HFFc6 (cell line): Measurements from ENCODE around the gene PHACTR1. TPM values are rescaled to one million over a fixed set of nuclear protein-coding genes. Genes with fewer than 3 reads are reported as not detected.

Experiments
- DNase-seq: peaks from one replicate; pipeline ENCODE4 v3.0.0-alpha.2; 2018
- H3K27ac Mint-ChIP-seq: 2 replicates; pipeline ENCODE4 v1.8.0; 2020; ENCODE audit warnings: mild to moderate bottlenecking, mixed read lengths
- H3K27me3 Mint-ChIP-seq: 2 replicates; pipeline ENCODE4 v1.8.0; 2021; ENCODE audit warnings: mild to moderate bottlenecking, moderate library complexity, mixed read lengths; ENCODE audit not compliant: insufficient read depth
- H3K36me3 Mint-ChIP-seq: 2 replicates; pipeline ENCODE4 v1.8.0; 2021; ENCODE audit warnings: low read depth, mixed read lengths
- H3K4me1 Mint-ChIP-seq: 2 replicates; pipeline ENCODE4 v1.8.0; 2020; ENCODE audit warnings: low read depth, mixed read lengths
- H3K4me3 Mint-ChIP-seq: 2 replicates; pipeline ENCODE4 v1.8.0; 2020; ENCODE audit warnings: mild to moderate bottlenecking, moderate library complexity, mixed read lengths
- H3K9me3 Mint-ChIP-seq: 2 replicates; pipeline ENCODE4 v1.8.0; 2020; ENCODE audit warnings: mild to moderate bottlenecking, mixed read lengths
- CTCF ChIP-seq: fragments of 200-600 bp; sonication (generic); IDR thresholded peaks from 2 replicates; pipeline ENCODE4 v1.5.0; 2021; ENCODE audit warnings: antibody characterized with exemption, mild to moderate bottlenecking
- total RNA-seq, 6 experiments: library from RNA; stranded (reverse); fragmentation: NEBNext Ultra II Directional; extraction: Animal tissue kit (Norgen Biotek cat#: 25700); gene quantifications; 2 replicates in 1 of 6; 3 replicates in 5 of 6; pipeline ENCODE4 v1.2.3, GENCODE V29; 2021

PHACTR1 gene
- total RNA-seq, 6 experiments from 2014 or later: 2.5 to 4.7 (median 3.9) TPM

- DNase-seq: no peak
- no peak for TF ChIP-seq CTCF
- no peaks in the 10 kb centered on the region for H3K9me3 Mint-ChIP-seq
- H3K4me1 Mint-ChIP-seq: peaks cover 29% of the 10 kb centered on the region
- H3K27me3 Mint-ChIP-seq: peaks cover 6% of the 10 kb centered on the region
- no peak overlapping the region for H3K27ac Mint-ChIP-seq
- no peaks in the 10 kb centered on the region for H3K36me3 Mint-ChIP-seq
- peak overlapping the region; percentile 87; the same call in 1 of the 2 replicates for H3K4me3 Mint-ChIP-seq
These were observed 239.4 kb downstream of the PHACTR1 start for GRCh38 chr6:12955956-12956355.

GRCh38 chr6:12956991-12957320 lies 240.4 kb downstream of the PHACTR1 start:
- peaks cover 4% of the 10 kb centered on the region for H3K27me3 Mint-ChIP-seq
- peak overlapping the region; percentile 52 for H3K27ac Mint-ChIP-seq
- H3K36me3 Mint-ChIP-seq: no peaks in the 10 kb centered on the region
- TF ChIP-seq CTCF: no peak
- no peak for DNase-seq
- H3K4me3 Mint-ChIP-seq: peak overlapping the region; percentile 87
- peaks cover 34% of the 10 kb centered on the region for H3K4me1 Mint-ChIP-seq
- no peaks in the 10 kb centered on the region for H3K9me3 Mint-ChIP-seq

- Mint-ChIP-seq H3K36me3 (no peaks in the 10 kb centered on the region), H3K4me1 (peaks cover 34% of the 10 kb centered on the region), H3K4me3 (peak overlapping the region; percentile 87), H3K27me3 (peaks cover 4% of the 10 kb centered on the region), H3K9me3 (no peaks in the 10 kb centered on the region), H3K27ac (peak overlapping the region; percentile 52)
- DNase-seq: peak; percentile 55
- TF ChIP-seq CTCF: 0 out of 2 replicates have a peak, but pooled peaks have one; percentile 8
These were observed 240.9 kb downstream of the PHACTR1 start for GRCh38 chr6:12957321-12958051.

GRCh38 chr6:12958052-12958706 lies 241.6 kb downstream of the PHACTR1 start:
- peaks cover 4% of the 10 kb centered on the region for H3K27me3 Mint-ChIP-seq
- H3K4me1 Mint-ChIP-seq: peaks cover 41% of the 10 kb centered on the region
- no peaks in the 10 kb centered on the region for H3K36me3 Mint-ChIP-seq
- peak overlapping the region; percentile 52 for H3K27ac Mint-ChIP-seq
- peak; percentile 6 for DNase-seq
- H3K4me3 Mint-ChIP-seq: peak overlapping the region; percentile 87
- TF ChIP-seq CTCF: 0 out of 2 replicates have a peak, but pooled peaks have one; percentile 1
- H3K9me3 Mint-ChIP-seq: no peaks in the 10 kb centered on the region

- H3K4me1 Mint-ChIP-seq: peaks cover 47% of the 10 kb centered on the region
- no peak for TF ChIP-seq CTCF
These were observed 245.2 kb downstream of the PHACTR1 start for GRCh38 chr6:12961761-12962160.

More at GRCh38 chr6:12961761-12962160, 245.2 kb downstream of the PHACTR1 start:
- Mint-ChIP-seq H3K36me3 (no peaks in the 10 kb centered on the region), H3K27me3 (no peaks in the 10 kb centered on the region; the same call in 1 of the 2 replicates), H3K27ac (no peak overlapping the region), H3K9me3 (no peaks in the 10 kb centered on the region), H3K4me3 (no peak overlapping the region)
- no peak for DNase-seq
